ENCODE results near the gene SFXN5. TPM values are rescaled to one million over a fixed set of nuclear protein-coding genes. Genes with fewer than 3 reads are reported as not detected.

The SFXN5 gene
- total and polyA plus RNA-seq, 2 of the 8 experiments (the other 6 are each of a cell fraction or from before 2014, with no cell fraction given) = 29.3 to 33.1 TPM

GRCh38 chr2:72962911-72963310, 108.6 kb downstream of the SFXN5 start:
- Histone ChIP-seq H3K18ac (ENCODE audit: extremely low read depth, low read length) (peak overlapping the region; percentile 94), H3K56ac (replicated peaks; ENCODE audit: insufficient read length, low read depth, low read length) (no peak overlapping the region), H3K79me2 (ENCODE audit: control insufficient read depth in 1 of 2, insufficient read depth in 2 of 2, low read length in 2 of 2) (no peaks in the 10 kb centered on the region), H3K79me1 (ENCODE audit: low read depth, low read length) (no peaks in the 10 kb centered on the region), H3K27me3 (replicated peaks in 1 of 4; ENCODE audit: control insufficient read depth in 3 of 4, extremely low read depth in 1 of 4, insufficient read depth in 3 of 4, low read length in 3 of 4) (peaks cover 0 to 5% (median 0%) of the 10 kb centered on the region in 4 experiments; a peak in 1 of 7 replicates), H3K4me2 (ENCODE audit: insufficient read depth in 1 of 2, low read depth in 2 of 2, low read length in 2 of 2) (peak overlapping the region; percentile 20 to 49; a peak in 3 of 4 replicates), H2BK120ac (replicated peaks; ENCODE audit: low read depth, low read length) (peak overlapping the region; percentile 33), H2BK20ac (ENCODE audit: low read length) (peak overlapping the region; percentile 64; the same call in 1 of the 2 replicates), H2BK12ac (ENCODE audit: low read depth, low read length) (peak overlapping the region; percentile 94), H3K9ac (replicated peaks in 1 of 4; ENCODE audit: extremely low read depth in 1 of 4, low read depth in 3 of 4, low read length in 3 of 4) (no peak overlapping the region; a peak in 2 of 7 replicates), H3K36me3 (ENCODE audit: control insufficient read depth in 2 of 4, insufficient read depth in 4 of 4, low read length in 3 of 4) (no peaks in the 10 kb centered on the region), H3K14ac (ENCODE audit: insufficient read length) (no peak overlapping the region), H4K5ac (ENCODE audit: insufficient read length, low read depth, low read length) (peak overlapping the region; percentile 26), H3K4me1 (replicated peaks in 1 of 4; ENCODE audit: control insufficient read depth in 3 of 4, insufficient read depth in 4 of 4, low read length in 3 of 4) (peaks cover 12 to 26% (median 22%) of the 10 kb centered on the region in 4 experiments), H2BK15ac (ENCODE audit: low read length) (0 out of 2 replicates have a peak overlapping the region, but pooled peaks have one; percentile 90), H4K8ac (ENCODE audit: extremely low read depth, insufficient read depth, low read length) (no peak overlapping the region), H2AK5ac (ENCODE audit: low read depth, low read length) (peak overlapping the region; percentile 82; the same call in 1 of the 2 replicates), H3K23me2 (ENCODE audit: low read depth, low read length) (no peaks in the 10 kb centered on the region), H3K27ac (ENCODE audit: low read depth, low read length) (peak overlapping the region; percentile 49; the same call in 1 of the 2 replicates), H2AFZ (ENCODE audit: low read length) (no peak overlapping the region), H3K23ac (ENCODE audit: insufficient read length) (no peak overlapping the region), H4K20me1 (replicated peaks in 1 of 2; ENCODE audit: control insufficient read depth in 1 of 2, insufficient read depth in 2 of 2, low read length in 2 of 2) (no peaks in the 10 kb centered on the region), H2BK5ac (ENCODE audit: low read depth, low read length) (peak overlapping the region; percentile 82), H3K4ac (replicated peaks; ENCODE audit: insufficient read length, low read depth, low read length) (peak overlapping the region; percentile 49), H3K9me3 (ENCODE audit: insufficient read depth in 2 of 2, low read depth in 1 of 2, low read length in 1 of 2) (no peaks in the 10 kb centered on the region), H3K4me3 (ENCODE audit: extremely low read depth in 1 of 4, insufficient read depth in 2 of 4, low read depth in 3 of 4, low read length in 4 of 4) (0 out of 8 replicates have a peak overlapping the region, but pooled peaks of 1 of the 4 experiments have one; percentile 2), H4K91ac (replicated peaks; ENCODE audit: insufficient read length, low read length) (peak overlapping the region; percentile 93)
- CTCF ChIA-PET (ENCODE audit: partially characterized antibody) = interaction anchor here (0.6 to 11.9 kb wide), 21 partner anchors 8 to 280 kb away, joined by 3 to 166 read pairs (median 7); partner anchors contain the start of genes EMX1 and SPR
- 61% methylated on average over 7 of the region's 7 CpGs; no CpG with 5 or more reads in 1 of the 2 experiments for WGBS, 2 experiments (ENCODE audit: extremely low coverage in 1 of 2, insufficient coverage in 1 of 2, insufficient read length in 1 of 2, insufficient replicate concordance in 2 of 2, low coverage in 1 of 2, low lambda C conversion rate in 2 of 2, missing lambda C conversion rate in 1 of 2)
- FAIRE-seq (no peak), DNase-seq (ENCODE audit: low read depth in 1 of 2, low spot score in 2 of 2) (no peak)
- POLR2A ChIA-PET (ENCODE audit: partially characterized antibody) = interaction anchor here (1.3 to 3.5 kb wide), 6 partner anchors 10 to 48 kb away, joined by 3 to 29 read pairs (median 8); partner anchors contain the start of gene EMX1
- TF ChIP-seq USF2 (IDR thresholded peaks at IDR 0.05; ENCODE audit: low read length) (no peak), MAX (IDR thresholded peaks at IDR 0.05) (no peak)
